ENCODE measurements around the gene CDH4.

The CDH4 gene

DNA sequence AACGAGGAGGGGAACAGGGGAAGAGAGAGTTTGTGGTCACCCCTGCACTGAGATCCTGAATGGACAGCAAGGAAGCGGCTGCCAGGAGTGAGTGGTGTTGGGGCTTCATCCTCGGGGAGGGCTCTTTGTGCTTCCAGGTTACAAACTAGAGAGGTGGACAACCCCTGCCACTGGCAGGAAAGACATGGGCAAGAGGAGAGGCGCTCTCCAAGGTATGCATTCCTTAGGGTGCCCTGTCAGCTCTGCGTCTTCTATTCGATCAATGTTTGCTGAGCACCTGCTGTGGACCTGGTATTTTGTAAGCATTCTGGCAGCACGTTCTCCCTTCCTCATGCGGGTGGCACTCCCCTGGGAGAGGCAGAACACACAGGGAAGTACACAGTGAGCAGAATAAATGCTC, 93.6 kb downstream of the CDH4 start:
- Histone ChIP-seq H3K4me1 (ENCODE audit: insufficient read depth, low read length) (no peaks in the 10 kb centered on the region), H3K79me2 (ENCODE audit: insufficient read depth, low read length) (no peaks in the 10 kb centered on the region), H3K27me3 (ENCODE audit: insufficient read depth, low read length, poor library complexity) (peaks cover 13% of the 10 kb centered on the region), H3K27ac (ENCODE audit: low read length) (no peak overlapping the region), H3K9me3 (ENCODE audit: insufficient read depth, low read length, severe bottlenecking) (no peaks in the 10 kb centered on the region), H3K36me3 (ENCODE audit: insufficient read depth, low read length) (no peaks in the 10 kb centered on the region), H3K9ac (ENCODE audit: low read depth, low read length) (no peak overlapping the region), H4K20me1 (ENCODE audit: insufficient read depth, low read length) (no peaks in the 10 kb centered on the region; the same call in 1 of the 2 replicates), H3K4me3 (ENCODE audit: low read depth in 1 of 2, low read length in 2 of 2) (no peak overlapping the region), H3K4me2 (ENCODE audit: insufficient read depth, low read length) (no peak overlapping the region), H2AFZ (ENCODE audit: low read depth, low read length) (no peak overlapping the region)
- DNase-seq (no peak), ATAC-seq (ENCODE audit: insufficient read depth, low read depth) (no peak)
- TF ChIP-seq, protein P1, sequence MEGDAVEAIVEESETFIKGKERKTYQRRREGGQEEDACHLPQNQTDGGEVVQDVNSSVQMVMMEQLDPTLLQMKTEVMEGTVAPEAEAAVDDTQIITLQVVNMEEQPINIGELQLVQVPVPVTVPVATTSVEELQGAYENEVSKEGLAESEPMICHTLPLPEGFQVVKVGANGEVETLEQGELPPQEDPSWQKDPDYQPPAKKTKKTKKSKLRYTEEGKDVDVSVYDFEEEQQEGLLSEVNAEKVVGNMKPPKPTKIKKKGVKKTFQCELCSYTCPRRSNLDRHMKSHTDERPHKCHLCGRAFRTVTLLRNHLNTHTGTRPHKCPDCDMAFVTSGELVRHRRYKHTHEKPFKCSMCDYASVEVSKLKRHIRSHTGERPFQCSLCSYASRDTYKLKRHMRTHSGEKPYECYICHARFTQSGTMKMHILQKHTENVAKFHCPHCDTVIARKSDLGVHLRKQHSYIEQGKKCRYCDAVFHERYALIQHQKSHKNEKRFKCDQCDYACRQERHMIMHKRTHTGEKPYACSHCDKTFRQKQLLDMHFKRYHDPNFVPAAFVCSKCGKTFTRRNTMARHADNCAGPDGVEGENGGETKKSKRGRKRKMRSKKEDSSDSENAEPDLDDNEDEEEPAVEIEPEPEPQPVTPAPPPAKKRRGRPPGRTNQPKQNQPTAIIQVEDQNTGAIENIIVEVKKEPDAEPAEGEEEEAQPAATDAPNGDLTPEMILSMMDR (IDR thresholded peaks at IDR 0.05; ENCODE audit: borderline replicate concordance, extremely low read depth, low read length, poor library complexity, severe bottlenecking), result no peak
- no peak for TF ChIP-seq EZH2 (IDR thresholded peaks at IDR 0.05; ENCODE audit: borderline replicate concordance, low read depth, low read length, severe bottlenecking)

DNA sequence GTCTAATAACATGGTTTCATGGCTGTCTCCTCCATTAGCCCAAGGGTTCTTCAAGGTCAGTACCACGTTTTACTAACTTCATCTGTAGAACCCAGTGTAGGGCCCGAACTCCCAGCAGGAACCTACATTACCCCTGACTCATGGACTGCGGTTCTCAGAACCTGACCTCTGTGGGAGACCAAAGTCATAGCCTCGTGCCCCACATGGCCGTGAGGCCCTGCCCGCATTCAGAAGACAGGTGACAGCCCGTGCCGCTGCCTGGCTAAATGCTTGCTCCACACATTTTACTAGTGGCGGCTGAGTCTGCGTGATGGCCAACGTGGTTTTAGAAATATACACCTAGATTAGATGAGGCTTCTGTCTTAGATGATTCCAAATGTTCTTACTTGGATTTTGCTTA, 94.9 kb downstream of the CDH4 start:
- TF ChIP-seq EZH2 (IDR thresholded peaks at IDR 0.05; ENCODE audit: borderline replicate concordance, low read depth, low read length, severe bottlenecking), result no peak
- TF ChIP-seq, protein P1 (IDR thresholded peaks at IDR 0.05; ENCODE audit: borderline replicate concordance, extremely low read depth, low read length, poor library complexity, severe bottlenecking), result no peak
- no peaks in the 10 kb centered on the region; the same call in 1 of the 2 replicates for H4K20me1 ChIP-seq (ENCODE audit: insufficient read depth, low read length)
- H3K4me1 ChIP-seq (ENCODE audit: insufficient read depth, low read length), result no peaks in the 10 kb centered on the region
- no peak overlapping the region for H3K4me2 ChIP-seq (ENCODE audit: insufficient read depth, low read length)
- H3K4me3 ChIP-seq (ENCODE audit: low read depth in 1 of 2, low read length in 2 of 2), result no peak overlapping the region
- no peak overlapping the region for H3K9ac ChIP-seq (ENCODE audit: low read depth, low read length)
- H2AFZ ChIP-seq (ENCODE audit: low read depth, low read length), result no peak overlapping the region
- no peaks in the 10 kb centered on the region for H3K9me3 ChIP-seq (ENCODE audit: insufficient read depth, low read length, severe bottlenecking)
- ATAC-seq (ENCODE audit: insufficient read depth, low read depth) (no peak), DNase-seq (no peak)
- no peaks in the 10 kb centered on the region for H3K36me3 ChIP-seq (ENCODE audit: insufficient read depth, low read length)
- no peaks in the 10 kb centered on the region for H3K79me2 ChIP-seq (ENCODE audit: insufficient read depth, low read length)
- H3K27ac ChIP-seq (ENCODE audit: low read length), result no peak overlapping the region
- peaks cover 13% of the 10 kb centered on the region for H3K27me3 ChIP-seq (ENCODE audit: insufficient read depth, low read length, poor library complexity)

DNA sequence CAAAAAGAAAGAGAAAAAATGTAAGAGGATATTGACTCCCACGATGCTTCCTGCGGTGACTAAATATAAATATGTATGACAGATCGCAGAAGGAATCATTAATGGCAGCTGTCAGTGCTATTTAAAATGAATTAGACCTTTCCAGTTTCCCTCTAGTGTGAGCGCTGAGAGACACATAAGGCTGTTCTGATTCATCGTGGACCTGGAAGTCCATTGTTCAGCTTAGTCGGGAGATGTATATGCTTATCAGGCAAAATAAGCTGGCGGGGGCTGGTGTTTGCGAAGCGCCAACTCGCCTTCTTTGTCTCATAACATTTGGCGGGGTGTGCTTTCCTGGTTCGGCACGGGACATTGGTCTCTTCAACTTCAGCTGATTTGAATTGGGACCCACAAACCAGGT, 95.4 kb downstream of the CDH4 start:
- no peak for ATAC-seq (ENCODE audit: insufficient read depth, low read depth)
- DNase-seq, result no peak
- H3K27me3 ChIP-seq (ENCODE audit: insufficient read depth, low read length, poor library complexity), result peaks cover 11% of the 10 kb centered on the region

More for the DNA sequence above, 95.4 kb downstream of the CDH4 start:
- Histone ChIP-seq H4K20me1 (ENCODE audit: insufficient read depth, low read length) (no peaks in the 10 kb centered on the region; the same call in 1 of the 2 replicates), H3K9me3 (ENCODE audit: insufficient read depth, low read length, severe bottlenecking) (no peaks in the 10 kb centered on the region), H3K9ac (ENCODE audit: low read depth, low read length) (no peak overlapping the region), H3K27ac (ENCODE audit: low read length) (no peak overlapping the region), H3K36me3 (ENCODE audit: insufficient read depth, low read length) (no peaks in the 10 kb centered on the region), H3K79me2 (ENCODE audit: insufficient read depth, low read length) (no peaks in the 10 kb centered on the region), H3K4me3 (ENCODE audit: low read depth in 1 of 2, low read length in 2 of 2) (no peak overlapping the region), H3K4me1 (ENCODE audit: insufficient read depth, low read length) (no peaks in the 10 kb centered on the region), H2AFZ (ENCODE audit: low read depth, low read length) (no peak overlapping the region), H3K4me2 (ENCODE audit: insufficient read depth, low read length) (no peak overlapping the region)
- TF ChIP-seq, protein P1 (IDR thresholded peaks at IDR 0.05; ENCODE audit: borderline replicate concordance, extremely low read depth, low read length, poor library complexity, severe bottlenecking), result no peak
- TF ChIP-seq EZH2 (IDR thresholded peaks at IDR 0.05; ENCODE audit: borderline replicate concordance, low read depth, low read length, severe bottlenecking), result no peak
